Omental fat pad (tissue), 4 donors: ENCODE measurements around the gene PKNOX2. TPM values are rescaled to one million over a fixed set of nuclear protein-coding genes. Genes with fewer than 3 reads are reported as not detected.
A peak's percentile ranks its signal among the peaks of the same experiment; 100 is the strongest.

Source experiments
- ATAC-seq: fragments of 150-250 bp; one replicate; pipeline ENCODE4 v1.9.1; 2016; ENCODE audit warnings: mild to moderate bottlenecking, moderate library complexity; ENCODE audit not compliant: low FRiP score
- DNase-seq: peaks from one replicate; pipeline ENCODE4 v3.0.0-alpha.2; 2019; ENCODE audit warnings: low spot score
- total RNA-seq, 4 donors: library from RNA; depleted of rRNA; stranded (reverse); fragments of >200 nt; gene quantifications; one replicate each; pipeline ENCODE4 v1.1.0, GENCODE V29; 2016
- TF ChIP-seq, protein P1 (sequence below), 3 donors: fragments of 450-650 bp; IDR thresholded peaks; one replicate each; pipeline ENCODE4 v1.5.1; 2016 to 2017; ENCODE audit warnings: antibody characterized with exemption in 3 of 3, mild to moderate bottlenecking in 3 of 3, moderate library complexity in 2 of 3

PKNOX2 gene
- total RNA-seq, 4 donors from 2014 or later = 0.19 to 2.7 (median 0.82) TPM

DNA sequence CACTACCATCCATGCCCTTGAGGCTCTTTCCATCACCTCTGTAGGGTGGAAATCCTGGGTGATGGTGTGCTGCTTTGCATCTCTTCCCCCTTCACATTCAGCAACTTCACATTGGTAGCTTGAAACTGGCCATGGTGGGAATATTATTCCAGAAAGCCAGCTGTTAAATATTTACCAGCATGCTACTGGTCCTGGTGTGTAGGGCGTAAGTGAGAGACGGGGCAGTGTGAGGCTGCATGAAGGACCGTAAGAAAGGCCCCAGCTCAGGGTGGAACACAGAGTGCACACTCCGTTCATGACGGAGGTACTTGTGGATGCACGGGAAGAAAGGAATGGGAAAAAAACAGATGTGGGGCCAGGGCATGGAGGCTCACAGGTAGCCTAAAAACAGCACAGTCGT, 121.3 kb downstream of the PKNOX2 start:
- no peak for ATAC-seq
- no peak for DNase-seq
- TF ChIP-seq, protein P1, sequence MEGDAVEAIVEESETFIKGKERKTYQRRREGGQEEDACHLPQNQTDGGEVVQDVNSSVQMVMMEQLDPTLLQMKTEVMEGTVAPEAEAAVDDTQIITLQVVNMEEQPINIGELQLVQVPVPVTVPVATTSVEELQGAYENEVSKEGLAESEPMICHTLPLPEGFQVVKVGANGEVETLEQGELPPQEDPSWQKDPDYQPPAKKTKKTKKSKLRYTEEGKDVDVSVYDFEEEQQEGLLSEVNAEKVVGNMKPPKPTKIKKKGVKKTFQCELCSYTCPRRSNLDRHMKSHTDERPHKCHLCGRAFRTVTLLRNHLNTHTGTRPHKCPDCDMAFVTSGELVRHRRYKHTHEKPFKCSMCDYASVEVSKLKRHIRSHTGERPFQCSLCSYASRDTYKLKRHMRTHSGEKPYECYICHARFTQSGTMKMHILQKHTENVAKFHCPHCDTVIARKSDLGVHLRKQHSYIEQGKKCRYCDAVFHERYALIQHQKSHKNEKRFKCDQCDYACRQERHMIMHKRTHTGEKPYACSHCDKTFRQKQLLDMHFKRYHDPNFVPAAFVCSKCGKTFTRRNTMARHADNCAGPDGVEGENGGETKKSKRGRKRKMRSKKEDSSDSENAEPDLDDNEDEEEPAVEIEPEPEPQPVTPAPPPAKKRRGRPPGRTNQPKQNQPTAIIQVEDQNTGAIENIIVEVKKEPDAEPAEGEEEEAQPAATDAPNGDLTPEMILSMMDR (IDR thresholded peaks at IDR 0.05) = no peak

- DNase-seq (no peak), ATAC-seq (no peak)
- TF ChIP-seq, protein P1 (IDR thresholded peaks at IDR 0.05) = no peak
These were observed 121.9 kb downstream of the PKNOX2 start for GRCh38 chr11:125286486-125286885.

DNA sequence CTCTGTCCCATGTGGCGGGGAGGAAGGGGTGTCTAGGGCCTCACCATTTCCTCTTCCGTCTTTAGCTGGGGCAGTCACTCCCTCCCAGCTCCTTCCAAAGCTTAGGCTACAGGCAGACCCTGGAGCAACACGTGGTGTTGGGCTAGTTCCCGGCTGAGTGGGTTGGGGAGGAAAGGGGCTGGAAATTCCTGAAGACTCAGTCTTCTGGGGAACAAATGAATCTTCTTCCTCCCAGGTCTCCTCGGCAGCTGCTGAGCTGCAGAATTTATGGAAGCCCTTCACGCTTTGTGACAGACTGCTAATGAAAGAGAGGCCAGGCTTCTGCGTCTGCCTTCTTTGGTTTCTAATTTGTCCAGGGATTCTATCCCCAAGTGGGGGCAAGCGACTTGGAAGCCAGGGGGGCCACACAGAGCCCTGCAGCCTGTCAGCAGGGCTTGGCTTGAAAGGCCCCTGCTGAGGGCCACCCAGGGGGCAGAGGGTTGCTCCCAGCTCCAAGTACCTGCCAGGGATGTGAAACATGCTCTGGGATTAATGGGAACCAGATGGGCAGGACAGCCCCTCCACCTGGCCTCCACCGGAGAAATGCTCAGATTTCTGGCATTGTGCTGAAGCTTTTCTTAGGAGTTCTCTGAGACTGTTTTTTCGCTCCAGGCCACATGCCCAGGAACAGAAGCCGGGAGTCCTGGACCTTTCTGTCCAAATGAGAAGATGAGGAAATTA, 123.1 kb downstream of the PKNOX2 start:
- no peak for DNase-seq
- TF ChIP-seq, protein P1 (IDR thresholded peaks at IDR 0.05) = no peak
- peak; percentile 47 for ATAC-seq

DNA sequence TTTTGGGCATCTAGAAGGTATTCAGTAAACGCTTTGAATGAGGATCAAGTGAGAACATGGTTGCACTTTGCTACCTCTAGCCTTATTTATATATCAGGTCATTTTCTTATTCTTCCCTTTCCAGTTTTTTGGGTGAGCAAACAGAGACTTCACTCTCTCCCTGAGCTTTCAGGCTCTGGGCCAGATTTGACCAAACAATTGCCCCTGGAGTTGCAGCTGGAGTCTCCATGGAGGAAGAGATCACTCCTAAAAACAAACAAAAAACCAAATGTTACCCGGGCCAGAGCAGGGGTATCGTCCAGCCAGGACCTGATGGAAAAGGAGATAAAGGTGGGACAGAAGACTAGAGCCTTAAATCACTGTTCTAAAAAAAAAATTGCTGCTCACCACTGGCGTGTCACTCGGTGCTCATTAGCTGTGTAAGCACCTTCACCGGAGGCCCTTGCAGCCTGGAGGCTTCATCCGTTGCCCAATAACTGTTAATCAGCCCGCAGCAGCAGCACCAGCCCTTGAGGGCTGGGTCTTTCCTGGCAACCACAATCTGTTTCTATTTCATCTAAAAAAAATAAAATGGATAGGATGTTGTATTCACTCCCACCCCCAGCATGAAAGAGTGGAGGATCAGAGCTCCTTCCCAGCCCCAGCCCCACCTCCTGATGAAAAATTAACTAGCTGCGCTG, 125.0 kb downstream of the PKNOX2 start:
- no peak for DNase-seq
- TF ChIP-seq, protein P1 (IDR thresholded peaks at IDR 0.05) = no peak
- no peak for ATAC-seq

GRCh38 chr11:125290263-125290662, 125.7 kb downstream of the PKNOX2 start:
- TF ChIP-seq, protein P1 (IDR thresholded peaks at IDR 0.05) = no peak
- DNase-seq (no peak), ATAC-seq (no peak)

- no peak for DNase-seq
- no peak for ATAC-seq
- TF ChIP-seq, protein P1 (IDR thresholded peaks at IDR 0.05) = no peak
These were observed 127.5 kb downstream of the PKNOX2 start for GRCh38 chr11:125292100-125292499.

DNA sequence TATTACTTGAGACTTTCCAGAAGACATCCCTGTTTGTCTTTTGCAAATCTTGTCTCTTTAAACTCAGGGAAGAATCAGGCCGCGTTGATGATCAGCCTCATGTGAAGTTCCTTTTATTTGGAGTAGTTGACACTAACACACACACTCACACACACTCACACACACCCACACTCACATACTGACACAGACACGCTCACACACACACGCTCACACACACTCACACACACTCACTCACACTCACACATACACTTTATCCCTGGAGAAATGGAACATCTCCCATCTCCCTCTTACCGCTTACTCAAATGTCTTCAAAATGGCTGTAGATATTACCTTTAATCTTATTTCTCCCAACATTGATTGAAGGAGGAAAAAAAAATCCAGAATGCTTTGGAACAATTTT, 129.0 kb downstream of the PKNOX2 start:
- no peak for DNase-seq
- TF ChIP-seq, protein P1 (IDR thresholded peaks at IDR 0.05) = no peak
- no peak for ATAC-seq
